Measurements from ENCODE around the gene ZRANB1.

The ZRANB1 gene

DNA sequence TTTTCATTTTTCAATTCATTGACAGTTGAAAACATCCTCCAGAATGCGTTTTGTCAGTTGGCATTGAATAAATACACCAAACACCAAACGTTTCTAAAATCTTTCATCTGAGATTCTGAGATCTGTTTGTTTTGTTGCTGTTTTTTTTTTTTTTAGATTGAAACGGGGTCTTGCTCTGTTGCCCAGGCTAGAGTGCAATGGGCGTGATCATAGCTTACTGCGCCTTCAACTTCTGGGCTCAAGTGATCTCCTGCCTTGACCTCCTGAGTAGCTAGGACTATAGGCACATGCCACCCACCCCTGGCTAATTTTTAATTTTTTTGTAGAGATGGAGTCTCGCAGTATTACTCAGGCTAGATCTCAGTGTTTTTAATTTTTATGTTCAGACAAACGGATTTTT, 30.7 kb downstream of the ZRANB1 start:
- Histone ChIP-seq H3K79me2 (ENCODE audit: insufficient read depth, low read length) (peaks cover 9% of the 10 kb centered on the region; the same call in 1 of the 2 replicates), H4K20me1 (ENCODE audit: low read depth, low read length) (no peaks in the 10 kb centered on the region)
- TF ChIP-seq EZH2phosphoT487 (conservative IDR thresholded peaks at IDR 0.05; ENCODE audit: low read length): no peak
- TF ChIP-seq, protein P1, sequence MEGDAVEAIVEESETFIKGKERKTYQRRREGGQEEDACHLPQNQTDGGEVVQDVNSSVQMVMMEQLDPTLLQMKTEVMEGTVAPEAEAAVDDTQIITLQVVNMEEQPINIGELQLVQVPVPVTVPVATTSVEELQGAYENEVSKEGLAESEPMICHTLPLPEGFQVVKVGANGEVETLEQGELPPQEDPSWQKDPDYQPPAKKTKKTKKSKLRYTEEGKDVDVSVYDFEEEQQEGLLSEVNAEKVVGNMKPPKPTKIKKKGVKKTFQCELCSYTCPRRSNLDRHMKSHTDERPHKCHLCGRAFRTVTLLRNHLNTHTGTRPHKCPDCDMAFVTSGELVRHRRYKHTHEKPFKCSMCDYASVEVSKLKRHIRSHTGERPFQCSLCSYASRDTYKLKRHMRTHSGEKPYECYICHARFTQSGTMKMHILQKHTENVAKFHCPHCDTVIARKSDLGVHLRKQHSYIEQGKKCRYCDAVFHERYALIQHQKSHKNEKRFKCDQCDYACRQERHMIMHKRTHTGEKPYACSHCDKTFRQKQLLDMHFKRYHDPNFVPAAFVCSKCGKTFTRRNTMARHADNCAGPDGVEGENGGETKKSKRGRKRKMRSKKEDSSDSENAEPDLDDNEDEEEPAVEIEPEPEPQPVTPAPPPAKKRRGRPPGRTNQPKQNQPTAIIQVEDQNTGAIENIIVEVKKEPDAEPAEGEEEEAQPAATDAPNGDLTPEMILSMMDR (IDR thresholded peaks at IDR 0.05; ENCODE audit: insufficient read depth, low read length, poor library complexity, severe bottlenecking): no peak

DNA sequence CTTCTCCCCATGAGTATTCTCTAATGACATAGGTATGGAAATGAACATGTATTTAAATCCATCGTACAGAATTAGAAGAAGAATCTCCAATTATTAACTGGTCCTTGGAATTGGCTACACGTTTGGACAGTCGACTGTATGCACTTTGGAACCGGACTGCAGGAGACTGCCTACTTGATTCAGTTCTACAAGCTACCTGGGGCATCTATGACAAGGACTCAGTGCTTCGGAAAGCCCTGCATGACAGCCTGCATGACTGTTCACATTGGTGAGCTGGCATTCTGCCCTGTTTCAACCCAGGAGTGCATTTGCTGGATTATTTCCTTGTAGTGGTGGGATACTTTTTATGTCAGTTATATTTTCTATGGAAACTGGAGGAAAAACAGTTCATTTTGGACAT, 32.2 kb downstream of the ZRANB1 start:
- TF ChIP-seq EZH2phosphoT487 (conservative IDR thresholded peaks at IDR 0.05; ENCODE audit: low read length): no peak
- TF ChIP-seq, protein P1 (IDR thresholded peaks at IDR 0.05; ENCODE audit: insufficient read depth, low read length, poor library complexity, severe bottlenecking): no peak
- Histone ChIP-seq H3K27ac (ENCODE audit: low read depth, low read length) (no peak overlapping the region), H3K4me3 (ENCODE audit: insufficient read depth, low read length, poor library complexity, severe bottlenecking) (no peak overlapping the region), H2AFZ (ENCODE audit: low read depth, low read length, severe bottlenecking) (no peak overlapping the region), H3K4me2 (ENCODE audit: low read depth, low read length, poor library complexity, severe bottlenecking) (no peak overlapping the region), H4K20me1 (ENCODE audit: low read depth, low read length) (no peaks in the 10 kb centered on the region), H3K27me3 (ENCODE audit: low read length) (no peaks in the 10 kb centered on the region), H3K79me2 (ENCODE audit: insufficient read depth, low read length) (peaks cover 4% of the 10 kb centered on the region; the same call in 1 of the 2 replicates), H3K36me3 (ENCODE audit: low read length) (peaks cover 7% of the 10 kb centered on the region; the same call in 1 of the 2 replicates), H3F3A (ENCODE audit: insufficient read depth) (no peaks in the 10 kb centered on the region), H3K9ac (ENCODE audit: low read length) (no peak overlapping the region), H3K9me2 (replicated peaks; ENCODE audit: insufficient read depth, low read length) (no peaks in the 10 kb centered on the region), H3K9me3 (ENCODE audit: insufficient read depth, low read length) (no peaks in the 10 kb centered on the region)

More for the DNA sequence above, 30.7 kb downstream of the ZRANB1 start:
- H3K9me2 ChIP-seq (replicated peaks; ENCODE audit: insufficient read depth, low read length): no peaks in the 10 kb centered on the region
- H2AFZ ChIP-seq (ENCODE audit: low read depth, low read length, severe bottlenecking): no peak overlapping the region
- no peak overlapping the region for H3K4me3 ChIP-seq (ENCODE audit: insufficient read depth, low read length, poor library complexity, severe bottlenecking)
- no peak overlapping the region for H3K27ac ChIP-seq (ENCODE audit: low read depth, low read length)
- H3F3A ChIP-seq (ENCODE audit: insufficient read depth): no peaks in the 10 kb centered on the region
- H3K9ac ChIP-seq (ENCODE audit: low read length): no peak overlapping the region
- H3K4me2 ChIP-seq (ENCODE audit: low read depth, low read length, poor library complexity, severe bottlenecking): no peak overlapping the region
- peaks cover 7% of the 10 kb centered on the region; the same call in 1 of the 2 replicates for H3K36me3 ChIP-seq (ENCODE audit: low read length)
- no peaks in the 10 kb centered on the region for H3K9me3 ChIP-seq (ENCODE audit: insufficient read depth, low read length)
- H3K27me3 ChIP-seq (ENCODE audit: low read length): no peaks in the 10 kb centered on the region

- peaks cover 1% of the 10 kb centered on the region; the same call in 1 of the 2 replicates for H3K79me2 ChIP-seq (ENCODE audit: insufficient read depth, low read length)
- H2AFZ ChIP-seq (ENCODE audit: low read depth, low read length, severe bottlenecking): no peak overlapping the region
- no peak overlapping the region for H3K4me3 ChIP-seq (ENCODE audit: insufficient read depth, low read length, poor library complexity, severe bottlenecking)
- TF ChIP-seq EZH2phosphoT487 (conservative IDR thresholded peaks at IDR 0.05; ENCODE audit: low read length): no peak
- TF ChIP-seq, protein P1 (IDR thresholded peaks at IDR 0.05; ENCODE audit: insufficient read depth, low read length, poor library complexity, severe bottlenecking): no peak
- H3K9ac ChIP-seq (ENCODE audit: low read length): no peak overlapping the region
- no peak overlapping the region for H3K4me2 ChIP-seq (ENCODE audit: low read depth, low read length, poor library complexity, severe bottlenecking)
- H3K36me3 ChIP-seq (ENCODE audit: low read length): peaks cover 7% of the 10 kb centered on the region; the same call in 1 of the 2 replicates
- H3F3A ChIP-seq (ENCODE audit: insufficient read depth): no peaks in the 10 kb centered on the region
- no peaks in the 10 kb centered on the region for H3K27me3 ChIP-seq (ENCODE audit: low read length)
- H3K9me3 ChIP-seq (ENCODE audit: insufficient read depth, low read length): no peaks in the 10 kb centered on the region
- H3K27ac ChIP-seq (ENCODE audit: low read depth, low read length): no peak overlapping the region
- H3K9me2 ChIP-seq (replicated peaks; ENCODE audit: insufficient read depth, low read length): no peaks in the 10 kb centered on the region
- no peaks in the 10 kb centered on the region for H4K20me1 ChIP-seq (ENCODE audit: low read depth, low read length)
Observed at GRCh38 chr10:124975977-124976514, 34.1 kb downstream of the ZRANB1 start.

Measured in SU-DHL-6 (cell line).